Liver (tissue), 9 donors: ENCODE data around the gene F8. TPM values are rescaled to one million over a fixed set of nuclear protein-coding genes. Genes with fewer than 3 reads are reported as not detected.

Experiments used
- DNase-seq: peaks from one replicate; pipeline ENCODE4 v3.0.0-alpha.2; 2017; ENCODE audit warnings: low spot score
- H3K27ac ChIP-seq, 2 donors: one replicate each; pipeline ENCODE4 v1.7.0; 2013; ENCODE audit warnings: inconsistent platforms in 2 of 2, low read length in 2 of 2, control low read depth in 1 of 2, low read depth in 1 of 2, mild to moderate bottlenecking in 1 of 2
- H3K27me3 ChIP-seq, 4 donors: one replicate each; pipeline versions ENCODE4 v1.6.1 to v1.7.0; 2013; ENCODE audit warnings: low read length in 3 of 4, inconsistent platforms in 1 of 4, mild to moderate bottlenecking in 1 of 4, moderate library complexity in 1 of 4; ENCODE audit not compliant: control insufficient read depth in 4 of 4, insufficient read depth in 4 of 4
- H3K36me3 ChIP-seq, 4 donors: one replicate each; pipeline versions ENCODE4 v1.6.1 to v1.7.0; 2013; ENCODE audit warnings: low read length in 3 of 4, mild to moderate bottlenecking in 3 of 4, low read depth in 1 of 4, moderate library complexity in 1 of 4; ENCODE audit not compliant: control insufficient read depth in 4 of 4, insufficient read depth in 3 of 4
- H3K4me1 ChIP-seq, 4 donors: one replicate each; pipeline versions ENCODE4 v1.6.1 to v1.7.0; 2013; ENCODE audit warnings: low read length in 3 of 4, mild to moderate bottlenecking in 3 of 4, moderate library complexity in 1 of 4; ENCODE audit not compliant: control insufficient read depth in 4 of 4, insufficient read depth in 4 of 4
- H3K4me3 ChIP-seq, 3 donors: one replicate each; pipeline versions ENCODE4 v1.6.1 to v1.7.0; 2013; ENCODE audit warnings: low read length in 3 of 3, control low read depth in 1 of 3, low read depth in 1 of 3, mild to moderate bottlenecking in 1 of 3
- H3K9ac ChIP-seq, 2 donors: one replicate each; pipeline ENCODE4 v1.7.0; 2013; ENCODE audit warnings: low read length in 2 of 2, mild to moderate bottlenecking in 2 of 2, moderate library complexity in 2 of 2, control low read depth in 1 of 2, low read depth in 1 of 2
- H3K9me3 ChIP-seq, 4 donors: one replicate each; pipeline versions ENCODE4 v1.6.1 to v1.7.0; 2013; ENCODE audit warnings: low read length in 3 of 4; ENCODE audit not compliant: control insufficient read depth in 4 of 4
- ATF3 ChIP-seq: IDR thresholded peaks from 2 replicates; pipeline ENCODE4 v1.6.1; 2016; ENCODE audit warnings: antibody characterized with exemption
- CTCF ChIP-seq: fragments of 150-350 bp; IDR thresholded peaks from 2 replicates; pipeline ENCODE4 v1.5.1; 2017; ENCODE audit warnings: improper control_type of control experiment, low read depth, low read length; ENCODE audit not compliant: missing input control
- EGR1 ChIP-seq, 2 donors: IDR thresholded peaks; 2 replicates each; pipeline ENCODE4 v1.6.1; 2016 to 2018; ENCODE audit warnings: antibody characterized with exemption in 2 of 2, low read depth in 2 of 2
- FOXA1 ChIP-seq: IDR thresholded peaks from 2 replicates; pipeline ENCODE4 v1.6.1; 2016; ENCODE audit warnings: antibody characterized with exemption
- FOXA2 ChIP-seq: IDR thresholded peaks from 2 replicates; pipeline ENCODE4 v1.6.1; 2016; ENCODE audit warnings: antibody characterized with exemption
- GABPA ChIP-seq, 2 donors: IDR thresholded peaks in 1 of 2; conservative IDR thresholded peaks in 1 of 2; 2 replicates each; pipeline ENCODE4 v1.6.1; 2016; ENCODE audit warnings: antibody characterized with exemption in 2 of 2, mild to moderate bottlenecking in 1 of 2, moderate library complexity in 1 of 2
- HNF4A ChIP-seq, 2 donors: conservative IDR thresholded peaks; 2 replicates each; pipeline ENCODE4 v1.6.1; 2016; ENCODE audit warnings: antibody characterized with exemption in 2 of 2, mild to moderate bottlenecking in 2 of 2
- HNF4G ChIP-seq: IDR thresholded peaks from 2 replicates; pipeline ENCODE4 v1.6.1; 2016; ENCODE audit warnings: antibody characterized with exemption
- JUND ChIP-seq, 2 donors: IDR thresholded peaks; 2 replicates each; pipeline ENCODE4 v1.6.1; 2016; ENCODE audit warnings: antibody characterized with exemption in 2 of 2
- MAX ChIP-seq: IDR thresholded peaks from 2 replicates; pipeline ENCODE4 v1.6.1; 2016; ENCODE audit warnings: antibody characterized with exemption
- NR2F2 ChIP-seq: IDR thresholded peaks from 2 replicates; pipeline ENCODE4 v1.6.1; 2016; ENCODE audit warnings: antibody characterized with exemption
- RAD21 ChIP-seq, 2 donors: IDR thresholded peaks; 2 replicates each; pipeline ENCODE4 v1.6.1; 2016; ENCODE audit warnings: antibody characterized with exemption in 2 of 2, mild to moderate bottlenecking in 2 of 2
- REST ChIP-seq: IDR thresholded peaks from 2 replicates; pipeline ENCODE4 v1.6.1; 2016; ENCODE audit warnings: antibody characterized with exemption, mild to moderate bottlenecking
- RXRA ChIP-seq, 2 donors: IDR thresholded peaks; 2 replicates each; pipeline ENCODE4 v1.6.1; 2017 to 2018; ENCODE audit warnings: antibody characterized with exemption in 2 of 2, mild to moderate bottlenecking in 1 of 2
- SP1 ChIP-seq: IDR thresholded peaks from 2 replicates; pipeline ENCODE4 v1.6.1; 2018; ENCODE audit warnings: antibody characterized with exemption, mild to moderate bottlenecking
- TAF1 ChIP-seq: conservative IDR thresholded peaks from 2 replicates; pipeline ENCODE4 v1.6.1; 2016; ENCODE audit warnings: antibody characterized with exemption, mild to moderate bottlenecking
- YY1 ChIP-seq: IDR thresholded peaks from 2 replicates; pipeline ENCODE4 v1.6.1; 2016; ENCODE audit warnings: antibody characterized with exemption, mild to moderate bottlenecking
- ZBTB33 ChIP-seq: IDR thresholded peaks from 2 replicates; pipeline ENCODE4 v1.6.1; 2016; ENCODE audit warnings: antibody characterized with exemption
- WGBS: extraction: QIAGEN DNeasy Blood & Tissue Kit; methylation state at CpG from one replicate; pipeline ENCODE4 v1.1.7; 2013; 5-methylcytosine and 5-hydroxymethylcytosine counted together
- polyA plus RNA-seq, 2 donors: library from polyadenylated mRNA; stranded (reverse) in 1 of 2; unstranded in 1 of 2; fragments of 200-250 nt in 1 of 2; fragments of >200 nt in 1 of 2; fragmentation: Nextera tagmentation in 1 of 2; extraction: Ambion mirVana in 1 of 2; gene quantifications; one replicate each; pipeline versions ENCODE4 v1.2.1 to v1.2.3, GENCODE V29; 2013 to 2015
- total RNA-seq, 2 donors: library from RNA; depleted of rRNA; stranded (reverse); fragments of >200 nt; gene quantifications; one replicate each; pipeline ENCODE4 v1.2.3, GENCODE V29; 2014
- donor health status: healthy.
- donor health status: healthy.
- donor health status: healthy.
- donor health status: healthy.
- donor health status: healthy.

Gene F8
- total and polyA plus RNA-seq, 4 donors = 8.0 to 22.3 (median 13.8) TPM

- Histone ChIP-seq H3K27ac (no peak overlapping the region), H3K36me3 (peaks cover 0 to 2% (median 0%) of the 10 kb centered on the region in 4 donors), H3K27me3 (no peaks in the 10 kb centered on the region), H3K4me1 (peaks cover 0 to 9% (median 4%) of the 10 kb centered on the region in 4 donors), H3K4me3 (no peak overlapping the region), H3K9me3 (no peaks in the 10 kb centered on the region), H3K9ac (no peak overlapping the region)
- 72% methylated on average over 2 of the region's 2 CpGs for WGBS
- TF ChIP-seq SP1 (peak; percentile 9), FOXA2 (no peak), GABPA (IDR thresholded peaks at IDR 0.05 in 1 of 2, conservative IDR thresholded peaks at IDR 0.05 in 1 of 2) (no peak), RAD21 (IDR thresholded peaks at IDR 0.05) (no peak)
- DNase-seq = no peak
Measured at GRCh38 chrX:155028877-155029291, 6.4 kb upstream of the F8 start.

GRCh38 chrX:155028129-155028528 is 5.6 kb upstream of the F8 start:
- WGBS = 16% methylated on average over 3 of the region's 3 CpGs
- Histone ChIP-seq H3K36me3 (no peaks in the 10 kb centered on the region), H3K4me1 (peaks cover 0 to 9% (median 4%) of the 10 kb centered on the region in 4 donors), H3K9ac (peak overlapping the region in 1 of 2 donors; percentile 79), H3K27ac (peak overlapping the region; percentile 83 to 89), H3K4me3 (peak overlapping the region; percentile 60 to 81 (median 70)), H3K9me3 (no peaks in the 10 kb centered on the region), H3K27me3 (no peaks in the 10 kb centered on the region)
- no peak for DNase-seq
- TF ChIP-seq HNF4A (conservative IDR thresholded peaks at IDR 0.05) (no peak), TAF1 (no peak), MAX (no peak), EGR1 (IDR thresholded peaks at IDR 0.05; ENCODE audit: low read depth in 2 of 2) (no peak), FOXA1 (no peak), ZBTB33 (no peak), FOXA2 (no peak), RAD21 (IDR thresholded peaks at IDR 0.05) (no peak), SP1 (no peak), RXRA (IDR thresholded peaks at IDR 0.05) (no peak), YY1 (no peak), GABPA (IDR thresholded peaks at IDR 0.05 in 1 of 2, conservative IDR thresholded peaks at IDR 0.05 in 1 of 2) (no peak), CTCF (no peak), ATF3 (no peak), NR2F2 (no peak), HNF4G (no peak), REST (no peak), JUND (IDR thresholded peaks at IDR 0.05) (no peak)
